H1 (cell line): Measurements from ENCODE around the gene SAFB2. TPM values are rescaled to one million over a fixed set of nuclear protein-coding genes. Genes with fewer than 3 reads are reported as not detected.

Experiments used
- ASH2L ChIP-seq: fragments of 200-600, 300-600 bp; sonication (generic); IDR thresholded peaks from one replicate; pipeline ENCODE4 v1.7.1; 2017; ENCODE audit warnings: low read length
- BRCA1 ChIP-seq: IDR thresholded peaks from 2 replicates; pipeline ENCODE4 v1.6.1; 2012; ENCODE audit warnings: low read depth, low read length, improper control_type of control experiment
- CHD7 ChIP-seq: fragments of 300-600 bp; sonication (generic); IDR thresholded peaks from 2 replicates; pipeline ENCODE4 v1.7.1; 2012; ENCODE audit warnings: low read length, moderate library complexity, mild to moderate bottlenecking, inconsistent platforms; ENCODE audit not compliant: insufficient replicate concordance
- FOSL1 ChIP-seq: IDR thresholded peaks from 2 replicates; pipeline ENCODE4 v1.6.1; 2011; ENCODE audit warnings: mild to moderate bottlenecking, low read depth, low read length, moderate library complexity; ENCODE audit not compliant: insufficient read depth
- GTF2F1 ChIP-seq: IDR thresholded peaks from 2 replicates; pipeline ENCODE4 v1.6.1; 2012; ENCODE audit warnings: low read depth, low read length, improper control_type of control experiment, borderline replicate concordance
- POLR2A ChIP-seq, 2 experiments: IDR thresholded peaks; 1 replicate in 1 of 2; 2 replicates in 1 of 2; pipeline ENCODE4 v1.6.1; 2011; ENCODE audit warnings: low read depth in 2 of 2, low read length in 2 of 2, mild to moderate bottlenecking in 2 of 2; ENCODE audit errors: control extremely low read depth in 1 of 2
- POLR2AphosphoS5 ChIP-seq: IDR thresholded peaks from 2 replicates; pipeline ENCODE4 v1.6.1; 2011; ENCODE audit warnings: low read depth, low read length
- RAD21 ChIP-seq, 2 experiments: IDR thresholded peaks in 1 of 2; conservative IDR thresholded peaks in 1 of 2; 2 replicates each; pipeline ENCODE4 v1.6.1; 2011; ENCODE audit warnings: low read depth in 2 of 2, low read length in 2 of 2, improper control_type of control experiment in 1 of 2, inconsistent platforms in 1 of 2, mild to moderate bottlenecking in 1 of 2, moderate library complexity in 1 of 2
- SIN3A ChIP-seq, 2 experiments: IDR thresholded peaks in 1 of 2; conservative IDR thresholded peaks in 1 of 2; 2 replicates each; pipeline ENCODE4 v1.6.1; 2011 to 2012; ENCODE audit warnings: low read length in 2 of 2, improper control_type of control experiment in 1 of 2, low read depth in 1 of 2, mild to moderate bottlenecking in 1 of 2
- SRF ChIP-seq: IDR thresholded peaks from 2 replicates; pipeline ENCODE4 v1.6.1; 2011; ENCODE audit warnings: mild to moderate bottlenecking, low read depth, low read length, moderate library complexity
- ZNF274 ChIP-seq: IDR thresholded peaks from 2 replicates; pipeline ENCODE4 v1.7.0; 2012; ENCODE audit warnings: low read length, borderline replicate concordance; ENCODE audit errors: extremely low read depth
- polyA plus RNA-seq, 7 experiments: library from polyadenylated mRNA; depleted of rRNA in 3 of 7; stranded (reverse) in 5 of 7; unstranded in 2 of 7; fragments of >200 nt in 5 of 7; fragments of 200-250 nt in 2 of 7; gene quantifications; 1 replicate in 5 of 7; 2 replicates in 1 of 7; 4 replicates in 1 of 7; pipeline versions ENCODE4 v1.2.1 to v1.2.3, GENCODE V29; 2011 to 2013; ENCODE audit warnings: missing spikeins in 2 of 7, mixed read lengths in 2 of 7
- total RNA-seq: library from RNA; stranded (reverse); fragmentation: NEBNext Ultra II Directional; extraction: Animal tissue kit (Norgen Biotek cat#: 25700); gene quantifications from 2 replicates; pipeline ENCODE4 v1.2.1, GENCODE V29; 2021

SAFB2 gene
- total and polyA plus RNA-seq, 2 of the 8 experiments (the other 6 are each of a cell fraction or from before 2014, with no cell fraction given): 14.8 to 63.8 TPM

GRCh38 chr19:5632657-5633056 lies 10.1 kb upstream of the SAFB2 start (continued):
- TF ChIP-seq CHD7: no peak
- TF ChIP-seq POLR2A (IDR thresholded peaks at IDR 0.05; ENCODE audit: control extremely low read depth in 1 of 2, low read depth in 2 of 2, low read length in 2 of 2): no peak
- no peak for TF ChIP-seq ASH2L
- TF ChIP-seq RAD21 (IDR thresholded peaks at IDR 0.05 in 1 of 2, conservative IDR thresholded peaks at IDR 0.05 in 1 of 2; ENCODE audit: low read depth in 2 of 2, low read length in 2 of 2): no peak
- no peak for TF ChIP-seq SIN3A (conservative IDR thresholded peaks at IDR 0.05 in 1 of 2, IDR thresholded peaks at IDR 0.05 in 1 of 2; ENCODE audit: low read depth in 1 of 2, low read length in 2 of 2)
- TF ChIP-seq GTF2F1: no peak
- no peak for TF ChIP-seq SRF
- TF ChIP-seq ZNF274: no peak
- TF ChIP-seq FOSL1: no peak
- TF ChIP-seq BRCA1: no peak
- TF ChIP-seq POLR2AphosphoS5: no peak
